Measurements from ENCODE around the gene ZCCHC14. TPM values are rescaled to one million over a fixed set of nuclear protein-coding genes. Genes with fewer than 3 reads are reported as not detected.

Gene ZCCHC14
- total RNA-seq, 1 experiment from 2014 or later, result 27.7 TPM

DNA sequence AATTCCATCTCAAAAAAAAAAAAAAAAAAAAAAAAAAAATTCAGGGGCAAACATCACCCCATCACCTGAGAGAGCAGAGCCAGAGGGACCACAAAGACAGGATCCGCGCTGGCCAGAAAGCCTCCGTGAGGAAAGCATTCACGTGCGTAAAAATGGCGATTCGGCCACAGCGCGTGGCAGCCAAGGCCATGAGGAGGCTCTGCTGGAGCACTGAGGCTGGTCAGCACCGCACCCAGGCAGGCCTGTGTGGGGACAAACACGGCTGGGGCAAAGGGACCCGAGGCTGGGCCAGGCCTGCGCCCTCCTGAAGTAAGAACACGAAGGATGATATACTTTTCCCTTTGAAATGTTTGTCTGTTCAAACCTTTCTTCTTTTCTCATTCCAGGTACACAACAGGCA lies 55.5 kb downstream of the ZCCHC14 start:
- Histone ChIP-seq H3K4ac (ENCODE audit: low read depth, low read length) (no peak overlapping the region), H3K9me3 (ENCODE audit: control insufficient read depth, low read depth, low read length) (no peaks in the 10 kb centered on the region), H3K27me3 (ENCODE audit: insufficient read depth, low read length) (no peaks in the 10 kb centered on the region), H2BK15ac (ENCODE audit: low read depth, low read length) (no peak overlapping the region), H4K8ac (replicated peaks; ENCODE audit: insufficient read length, low read depth, low read length) (no peak overlapping the region), H3K23me2 (ENCODE audit: insufficient read length, low read depth, low read length, poor library complexity, severe bottlenecking) (no peaks in the 10 kb centered on the region), H3K4me2 (ENCODE audit: insufficient read depth, insufficient read length, low read length) (no peak overlapping the region), H4K20me1 (ENCODE audit: control insufficient read depth, insufficient read depth, insufficient read length) (no peaks in the 10 kb centered on the region), H3K79me2 (ENCODE audit: insufficient read depth, low read length) (no peaks in the 10 kb centered on the region), H3K9ac (ENCODE audit: extremely low read depth, insufficient read length, low read length) (no peak overlapping the region), H3K4me1 (ENCODE audit: insufficient read depth, low read length) (no peaks in the 10 kb centered on the region), H3K56ac (ENCODE audit: insufficient read length, low read depth, low read length) (no peak overlapping the region), H3K79me1 (ENCODE audit: insufficient read depth, low read depth, low read length, poor library complexity, severe bottlenecking) (peaks cover 5% of the 10 kb centered on the region), H2BK120ac (ENCODE audit: low read depth, low read length, poor library complexity, severe bottlenecking) (no peak overlapping the region), H2BK5ac (ENCODE audit: insufficient read length, low read length) (no peak overlapping the region), H3K23ac (ENCODE audit: insufficient read length, low read depth, low read length) (no peak overlapping the region), H2AK5ac (ENCODE audit: insufficient read length, low read length) (no peak overlapping the region), H2BK12ac (ENCODE audit: insufficient read length, low read depth, low read length) (no peak overlapping the region), H3K14ac (ENCODE audit: insufficient read depth, low read length) (no peak overlapping the region), H2AFZ (ENCODE audit: low read length) (no peak overlapping the region), H4K91ac (ENCODE audit: insufficient read length, low read depth, low read length) (no peak overlapping the region), H3K18ac (ENCODE audit: insufficient read length, low read depth, low read length) (no peak overlapping the region), H2BK20ac (ENCODE audit: low read depth, low read length, poor library complexity, severe bottlenecking) (no peak overlapping the region), H3T11ph (ENCODE audit: low read length) (no peak overlapping the region), H4K5ac (ENCODE audit: insufficient read length, low read depth, low read length) (no peak overlapping the region), H3K27ac (ENCODE audit: insufficient read length, low read depth, low read length) (no peak overlapping the region)
- Mint-ChIP-seq H3K4me3 (no peak overlapping the region), H3K27me3 (ENCODE audit: low read depth) (no peaks in the 10 kb centered on the region), H3K9me3 (no peaks in the 10 kb centered on the region), H3K4me1 (peaks cover 7 to 8% of the 10 kb centered on the region in 2 experiments), H3K27ac (no peak overlapping the region), H3K36me3 (ENCODE audit: insufficient read depth in 1 of 3, low read depth in 3 of 3) (peaks cover 7 to 15% (median 12%) of the 10 kb centered on the region in 3 experiments; a peak in 6 of 7 replicates)
- no CpG with 5 or more reads among the region's 14 CpGs for WGBS (ENCODE audit: extremely low coverage, insufficient read length, low lambda C conversion rate)
- TF ChIP-seq, protein P1, sequence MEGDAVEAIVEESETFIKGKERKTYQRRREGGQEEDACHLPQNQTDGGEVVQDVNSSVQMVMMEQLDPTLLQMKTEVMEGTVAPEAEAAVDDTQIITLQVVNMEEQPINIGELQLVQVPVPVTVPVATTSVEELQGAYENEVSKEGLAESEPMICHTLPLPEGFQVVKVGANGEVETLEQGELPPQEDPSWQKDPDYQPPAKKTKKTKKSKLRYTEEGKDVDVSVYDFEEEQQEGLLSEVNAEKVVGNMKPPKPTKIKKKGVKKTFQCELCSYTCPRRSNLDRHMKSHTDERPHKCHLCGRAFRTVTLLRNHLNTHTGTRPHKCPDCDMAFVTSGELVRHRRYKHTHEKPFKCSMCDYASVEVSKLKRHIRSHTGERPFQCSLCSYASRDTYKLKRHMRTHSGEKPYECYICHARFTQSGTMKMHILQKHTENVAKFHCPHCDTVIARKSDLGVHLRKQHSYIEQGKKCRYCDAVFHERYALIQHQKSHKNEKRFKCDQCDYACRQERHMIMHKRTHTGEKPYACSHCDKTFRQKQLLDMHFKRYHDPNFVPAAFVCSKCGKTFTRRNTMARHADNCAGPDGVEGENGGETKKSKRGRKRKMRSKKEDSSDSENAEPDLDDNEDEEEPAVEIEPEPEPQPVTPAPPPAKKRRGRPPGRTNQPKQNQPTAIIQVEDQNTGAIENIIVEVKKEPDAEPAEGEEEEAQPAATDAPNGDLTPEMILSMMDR (conservative IDR thresholded peaks at IDR 0.05), result no peak
- no peak for DNase-seq
